Ishikawa (cell line): ENCODE measurements around the gene EIF4G2.

ENCODE experiments used
- CEBPB ChIP-seq: IDR thresholded peaks from 2 replicates; pipeline ENCODE4 v1.6.1; 2012
- CREB1 ChIP-seq: IDR thresholded peaks from 2 replicates; pipeline ENCODE4 v1.6.1; 2012; ENCODE audit warnings: low read depth
- EGR1 ChIP-seq: IDR thresholded peaks from 2 replicates; pipeline ENCODE4 v1.6.1; 2012
- EP300 ChIP-seq: IDR thresholded peaks from 2 replicates; pipeline ENCODE4 v1.6.1; 2012; ENCODE audit warnings: borderline replicate concordance
- FOXM1 ChIP-seq: IDR thresholded peaks from 2 replicates; pipeline ENCODE4 v1.6.1; 2012; ENCODE audit warnings: low read depth, borderline replicate concordance
- NFIC ChIP-seq: IDR thresholded peaks from 2 replicates; pipeline ENCODE4 v1.6.1; 2012
- RAD21 ChIP-seq: IDR thresholded peaks from 2 replicates; pipeline ENCODE4 v1.6.1; 2012; ENCODE audit warnings: low read depth
- TAF1 ChIP-seq: IDR thresholded peaks from 2 replicates; pipeline ENCODE4 v1.6.1; 2012; ENCODE audit warnings: low read depth, mild to moderate bottlenecking
- TCF12 ChIP-seq: IDR thresholded peaks from 2 replicates; pipeline ENCODE4 v1.6.1; 2012; ENCODE audit warnings: low read depth
- TEAD4 ChIP-seq: IDR thresholded peaks from 2 replicates; pipeline ENCODE4 v1.6.1; 2012
- YY1 ChIP-seq: IDR thresholded peaks from 2 replicates; pipeline ENCODE4 v1.6.1; 2012; ENCODE audit warnings: low read depth
- ZBTB7A ChIP-seq: IDR thresholded peaks from 2 replicates; pipeline ENCODE4 v1.6.1; 2012; ENCODE audit warnings: low read depth
- TF ChIP-seq, protein P1 (sequence below): IDR thresholded peaks from 2 replicates; pipeline ENCODE4 v1.6.1; 2012
- TF ChIP-seq, protein P2 (sequence below): IDR thresholded peaks from 2 replicates; pipeline ENCODE4 v1.6.1; 2012; ENCODE audit warnings: low read depth, mild to moderate bottlenecking
- TF ChIP-seq, protein P3 (sequence below): IDR thresholded peaks from 2 replicates; pipeline ENCODE4 v1.6.1; 2012

EIF4G2 gene

DNA sequence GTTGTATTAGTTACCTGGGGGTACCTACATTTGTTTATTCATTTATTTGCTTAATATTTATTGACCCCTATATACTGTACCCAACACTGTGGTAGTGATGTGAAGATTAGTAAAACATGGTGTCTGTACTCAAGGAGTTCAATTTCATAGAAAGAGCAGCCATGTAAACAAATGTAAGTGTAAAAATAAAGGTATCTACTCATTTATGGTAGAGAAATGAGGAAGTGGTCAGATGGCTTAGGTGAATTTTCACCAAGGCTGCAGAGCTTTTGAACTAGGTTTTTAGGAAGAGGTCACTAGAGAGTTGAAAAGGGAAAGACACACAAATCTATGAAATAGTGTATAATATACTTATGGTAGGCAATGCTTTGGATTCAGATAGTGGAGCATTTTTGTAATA is 46.5 kb downstream of the EIF4G2 start:
- no peak for TF ChIP-seq YY1
- TF ChIP-seq, protein P1, sequence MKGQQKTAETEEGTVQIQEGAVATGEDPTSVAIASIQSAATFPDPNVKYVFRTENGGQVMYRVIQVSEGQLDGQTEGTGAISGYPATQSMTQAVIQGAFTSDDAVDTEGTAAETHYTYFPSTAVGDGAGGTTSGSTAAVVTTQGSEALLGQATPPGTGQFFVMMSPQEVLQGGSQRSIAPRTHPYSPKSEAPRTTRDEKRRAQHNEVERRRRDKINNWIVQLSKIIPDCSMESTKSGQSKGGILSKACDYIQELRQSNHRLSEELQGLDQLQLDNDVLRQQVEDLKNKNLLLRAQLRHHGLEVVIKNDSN = no peak

DNA sequence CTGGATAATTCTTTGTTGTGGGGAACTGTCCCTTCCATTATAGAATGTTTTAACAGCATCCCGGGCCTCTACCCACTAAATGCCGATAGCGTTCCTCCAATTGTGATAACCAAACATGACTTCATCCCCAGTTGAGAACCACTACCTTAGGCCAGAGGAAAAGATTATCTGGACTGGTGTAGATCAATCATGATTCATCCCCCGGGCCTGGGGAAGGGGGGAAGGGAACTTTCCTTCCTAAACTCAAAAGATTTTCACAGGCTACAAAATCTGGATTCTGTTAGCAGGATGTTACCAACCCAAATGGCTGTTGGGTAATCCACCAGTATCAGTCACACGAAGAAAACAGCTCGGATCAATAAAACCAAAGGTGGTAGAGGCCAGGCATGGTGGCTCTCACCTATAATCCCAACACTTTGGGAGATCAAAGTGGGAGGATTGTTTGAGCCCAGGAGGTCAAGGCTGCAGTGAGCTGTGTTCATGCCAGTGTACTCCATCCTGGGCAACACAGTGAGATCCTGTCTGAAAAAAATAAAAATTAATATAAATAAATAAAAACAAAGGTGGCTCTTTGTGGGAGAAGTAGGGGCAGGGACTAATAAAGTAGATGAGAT is 47.5 kb downstream of the EIF4G2 start:
- TF ChIP-seq YY1 (no peak), ZBTB7A (no peak), RAD21 (no peak), CREB1 (no peak), CEBPB (no peak), TCF12 (no peak), NFIC (no peak), EGR1 (no peak), EP300 (no peak), TEAD4 (no peak)
- TF ChIP-seq, protein P2, sequence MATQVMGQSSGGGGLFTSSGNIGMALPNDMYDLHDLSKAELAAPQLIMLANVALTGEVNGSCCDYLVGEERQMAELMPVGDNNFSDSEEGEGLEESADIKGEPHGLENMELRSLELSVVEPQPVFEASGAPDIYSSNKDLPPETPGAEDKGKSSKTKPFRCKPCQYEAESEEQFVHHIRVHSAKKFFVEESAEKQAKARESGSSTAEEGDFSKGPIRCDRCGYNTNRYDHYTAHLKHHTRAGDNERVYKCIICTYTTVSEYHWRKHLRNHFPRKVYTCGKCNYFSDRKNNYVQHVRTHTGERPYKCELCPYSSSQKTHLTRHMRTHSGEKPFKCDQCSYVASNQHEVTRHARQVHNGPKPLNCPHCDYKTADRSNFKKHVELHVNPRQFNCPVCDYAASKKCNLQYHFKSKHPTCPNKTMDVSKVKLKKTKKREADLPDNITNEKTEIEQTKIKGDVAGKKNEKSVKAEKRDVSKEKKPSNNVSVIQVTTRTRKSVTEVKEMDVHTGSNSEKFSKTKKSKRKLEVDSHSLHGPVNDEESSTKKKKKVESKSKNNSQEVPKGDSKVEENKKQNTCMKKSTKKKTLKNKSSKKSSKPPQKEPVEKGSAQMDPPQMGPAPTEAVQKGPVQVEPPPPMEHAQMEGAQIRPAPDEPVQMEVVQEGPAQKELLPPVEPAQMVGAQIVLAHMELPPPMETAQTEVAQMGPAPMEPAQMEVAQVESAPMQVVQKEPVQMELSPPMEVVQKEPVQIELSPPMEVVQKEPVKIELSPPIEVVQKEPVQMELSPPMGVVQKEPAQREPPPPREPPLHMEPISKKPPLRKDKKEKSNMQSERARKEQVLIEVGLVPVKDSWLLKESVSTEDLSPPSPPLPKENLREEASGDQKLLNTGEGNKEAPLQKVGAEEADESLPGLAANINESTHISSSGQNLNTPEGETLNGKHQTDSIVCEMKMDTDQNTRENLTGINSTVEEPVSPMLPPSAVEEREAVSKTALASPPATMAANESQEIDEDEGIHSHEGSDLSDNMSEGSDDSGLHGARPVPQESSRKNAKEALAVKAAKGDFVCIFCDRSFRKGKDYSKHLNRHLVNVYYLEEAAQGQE = no peak
- TF ChIP-seq, protein P1 = no peak

DNA sequence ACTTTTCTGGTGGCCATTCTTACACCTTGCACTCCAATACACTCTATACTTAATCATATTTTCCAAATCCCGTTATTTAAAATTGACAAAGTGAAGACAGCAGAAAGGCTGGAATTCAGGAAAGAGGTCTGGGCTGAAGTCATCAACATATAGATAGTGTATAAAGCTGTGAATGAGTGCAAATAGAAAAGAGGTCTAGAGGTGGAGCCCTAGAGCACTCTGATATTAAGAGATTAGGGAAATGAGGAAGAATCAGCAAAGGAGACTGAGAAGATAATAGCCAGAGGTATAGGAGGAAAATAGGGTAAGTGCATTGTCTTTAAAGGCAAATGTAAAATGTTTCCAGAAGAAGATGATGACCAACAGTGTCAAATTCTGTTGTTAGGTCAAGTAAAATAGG is 49.8 kb downstream of the EIF4G2 start:
- TF ChIP-seq RAD21 (no peak), CEBPB (no peak), YY1 (no peak), TEAD4 (no peak), EP300 (no peak), EGR1 (no peak), TCF12 (no peak), ZBTB7A (no peak), CREB1 (no peak), TAF1 (no peak), NFIC (no peak), FOXM1 (no peak)
- TF ChIP-seq, protein P2 = no peak
- TF ChIP-seq, protein P1 = no peak
- TF ChIP-seq, protein P3, sequence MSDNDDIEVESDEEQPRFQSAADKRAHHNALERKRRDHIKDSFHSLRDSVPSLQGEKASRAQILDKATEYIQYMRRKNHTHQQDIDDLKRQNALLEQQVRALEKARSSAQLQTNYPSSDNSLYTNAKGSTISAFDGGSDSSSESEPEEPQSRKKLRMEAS = no peak

DNA sequence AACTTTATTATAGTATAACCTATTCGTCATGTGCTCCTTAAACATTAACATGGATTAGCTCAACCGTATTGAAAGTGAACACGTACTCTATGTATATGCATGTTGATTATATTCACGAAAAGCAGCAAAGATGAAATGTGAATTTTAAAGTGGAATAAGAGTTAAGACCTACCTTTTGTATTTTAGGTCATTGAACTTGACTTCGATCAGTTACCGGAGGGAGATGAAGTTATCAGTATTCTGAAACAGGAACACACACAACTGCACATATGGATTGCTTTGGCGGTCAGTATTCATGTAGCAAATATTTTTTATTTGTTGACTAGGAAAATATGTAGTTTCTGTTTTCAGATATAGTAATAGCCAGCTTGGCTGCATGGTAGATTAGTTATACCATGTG is 56.2 kb downstream of the EIF4G2 start:
- no peak for TF ChIP-seq TCF12

DNA sequence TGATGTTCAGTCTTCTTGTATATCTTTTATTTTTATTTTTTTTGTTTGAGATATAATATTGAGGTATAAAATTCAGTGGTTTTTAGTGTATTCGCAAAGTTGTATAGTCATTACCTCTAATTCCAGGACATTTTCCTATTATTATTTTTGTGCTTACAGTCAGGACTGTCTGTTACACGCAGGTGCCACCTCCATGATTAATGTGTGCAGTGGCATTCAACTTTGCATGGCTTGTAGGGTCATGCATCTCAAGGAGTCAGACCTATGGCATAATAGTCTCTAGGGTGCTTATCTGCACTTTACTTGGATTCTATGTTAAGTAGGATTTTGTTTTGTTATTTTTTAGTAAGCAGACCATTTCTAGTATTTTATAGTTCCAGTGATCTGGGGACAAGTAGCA is 56.7 kb downstream of the EIF4G2 start:
- TF ChIP-seq, protein P2 = no peak
- TF ChIP-seq CEBPB (no peak), EP300 (no peak), EGR1 (no peak), ZBTB7A (no peak), NFIC (no peak), TEAD4 (no peak), TAF1 (no peak), YY1 (no peak), FOXM1 (no peak), CREB1 (no peak), RAD21 (no peak), TCF12 (no peak)
- TF ChIP-seq, protein P3 = no peak
- TF ChIP-seq, protein P1 = no peak
